ENCODE data around the gene BTAF1.
A peak's percentile ranks its signal among the peaks of the same experiment; 100 is the strongest.

The BTAF1 gene

DNA sequence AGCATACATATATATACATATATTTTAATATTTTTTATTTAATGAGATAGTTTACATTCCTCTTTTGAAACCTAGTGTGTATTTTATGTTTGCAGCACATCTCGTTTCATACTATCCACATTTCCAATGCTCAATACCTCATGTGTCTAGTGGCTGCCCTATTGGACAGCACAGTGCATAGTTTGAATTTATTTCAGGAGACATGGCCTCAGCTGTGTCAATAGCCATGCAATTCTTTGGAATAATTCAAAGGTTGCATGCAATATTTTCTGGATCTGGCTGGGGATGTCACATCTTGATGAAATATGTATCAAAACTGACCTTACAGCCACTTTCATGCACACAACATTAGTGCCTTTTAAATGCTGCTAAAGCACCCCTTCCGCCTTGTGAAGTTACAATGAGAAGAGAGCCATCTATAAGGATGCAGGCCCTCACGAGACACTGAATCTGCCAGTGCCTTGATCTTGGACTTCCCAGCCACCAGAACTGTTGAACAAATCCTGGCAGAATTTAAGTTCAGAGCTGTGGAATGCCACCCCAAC lies 27.3 kb upstream of the BTAF1 start:
- TF ChIP-seq, protein P1, sequence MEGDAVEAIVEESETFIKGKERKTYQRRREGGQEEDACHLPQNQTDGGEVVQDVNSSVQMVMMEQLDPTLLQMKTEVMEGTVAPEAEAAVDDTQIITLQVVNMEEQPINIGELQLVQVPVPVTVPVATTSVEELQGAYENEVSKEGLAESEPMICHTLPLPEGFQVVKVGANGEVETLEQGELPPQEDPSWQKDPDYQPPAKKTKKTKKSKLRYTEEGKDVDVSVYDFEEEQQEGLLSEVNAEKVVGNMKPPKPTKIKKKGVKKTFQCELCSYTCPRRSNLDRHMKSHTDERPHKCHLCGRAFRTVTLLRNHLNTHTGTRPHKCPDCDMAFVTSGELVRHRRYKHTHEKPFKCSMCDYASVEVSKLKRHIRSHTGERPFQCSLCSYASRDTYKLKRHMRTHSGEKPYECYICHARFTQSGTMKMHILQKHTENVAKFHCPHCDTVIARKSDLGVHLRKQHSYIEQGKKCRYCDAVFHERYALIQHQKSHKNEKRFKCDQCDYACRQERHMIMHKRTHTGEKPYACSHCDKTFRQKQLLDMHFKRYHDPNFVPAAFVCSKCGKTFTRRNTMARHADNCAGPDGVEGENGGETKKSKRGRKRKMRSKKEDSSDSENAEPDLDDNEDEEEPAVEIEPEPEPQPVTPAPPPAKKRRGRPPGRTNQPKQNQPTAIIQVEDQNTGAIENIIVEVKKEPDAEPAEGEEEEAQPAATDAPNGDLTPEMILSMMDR (IDR thresholded peaks at IDR 0.05; ENCODE audit: low read length, missing control alignments) = no peak
- DNase-seq (ENCODE audit: low read depth) = no peak
- no peak overlapping the region for H3K4me3 ChIP-seq (replicated peaks; ENCODE audit: low read depth, low read length)

DNA sequence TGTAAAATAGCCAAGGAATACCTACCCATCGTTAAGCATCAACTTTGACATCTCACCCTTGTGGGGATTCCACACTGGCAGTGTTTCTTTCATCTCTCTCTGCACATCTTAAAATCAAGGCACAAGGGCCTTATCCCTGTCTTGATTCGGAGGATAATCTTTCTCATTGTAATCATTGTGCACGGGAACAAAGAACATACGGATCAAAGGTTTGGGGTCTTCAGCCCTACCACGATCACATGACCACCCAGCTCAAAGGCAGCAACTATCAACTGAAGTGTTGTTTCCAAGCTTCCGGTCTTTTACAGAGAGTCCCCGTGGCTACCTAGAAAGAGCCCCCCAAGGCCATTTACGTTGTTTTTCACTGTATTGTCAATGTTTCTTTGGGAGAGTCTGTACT lies 26.1 kb upstream of the BTAF1 start:
- TF ChIP-seq, protein P1 (IDR thresholded peaks at IDR 0.05; ENCODE audit: low read length, missing control alignments) = no peak
- DNase-seq (ENCODE audit: low read depth) = no peak
- H3K4me3 ChIP-seq (replicated peaks; ENCODE audit: low read depth, low read length) = no peak overlapping the region

- DNase-seq (ENCODE audit: low read depth) = peak; percentile 97
- TF ChIP-seq, protein P1 (IDR thresholded peaks at IDR 0.05; ENCODE audit: low read length, missing control alignments) = no peak
- H3K4me3 ChIP-seq (replicated peaks; ENCODE audit: low read depth, low read length) = no peak overlapping the region
Observed at GRCh38 chr10:91901784-91902677, 21.5 kb upstream of the BTAF1 start.

GRCh38 chr10:91907033-91907594 lies 16.5 kb upstream of the BTAF1 start:
- no peak overlapping the region for H3K4me3 ChIP-seq (replicated peaks; ENCODE audit: low read depth, low read length)
- TF ChIP-seq, protein P1 (IDR thresholded peaks at IDR 0.05; ENCODE audit: low read length, missing control alignments) = no peak
- no peak for DNase-seq (ENCODE audit: low read depth)

DNA sequence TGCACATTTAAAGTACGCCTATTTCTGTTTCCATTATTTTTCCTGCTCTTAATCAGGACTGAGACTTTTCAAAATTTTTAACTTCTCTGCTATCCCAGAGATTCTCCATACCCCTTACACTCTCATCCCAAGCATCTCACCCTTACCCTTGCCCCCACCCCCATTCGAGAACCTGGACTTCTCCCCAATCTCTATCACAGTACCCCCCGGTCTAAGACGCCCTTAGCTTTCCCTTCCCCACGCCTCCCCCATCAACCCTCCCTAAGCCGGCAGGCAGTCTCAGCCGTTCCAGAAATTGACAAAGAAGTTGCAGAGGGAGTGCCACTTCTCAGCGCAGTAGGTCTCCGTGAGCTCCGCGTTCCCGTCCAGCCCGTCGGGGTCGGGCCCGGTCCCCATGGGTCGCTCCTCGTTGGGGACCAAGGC lies 15.6 kb upstream of the BTAF1 start:
- TF ChIP-seq, protein P1 (IDR thresholded peaks at IDR 0.05; ENCODE audit: low read length, missing control alignments) = no peak
- peak overlapping the region; percentile 65 for H3K4me3 ChIP-seq (replicated peaks; ENCODE audit: low read depth, low read length)
- DNase-seq (ENCODE audit: low read depth) = no peak

DNA sequence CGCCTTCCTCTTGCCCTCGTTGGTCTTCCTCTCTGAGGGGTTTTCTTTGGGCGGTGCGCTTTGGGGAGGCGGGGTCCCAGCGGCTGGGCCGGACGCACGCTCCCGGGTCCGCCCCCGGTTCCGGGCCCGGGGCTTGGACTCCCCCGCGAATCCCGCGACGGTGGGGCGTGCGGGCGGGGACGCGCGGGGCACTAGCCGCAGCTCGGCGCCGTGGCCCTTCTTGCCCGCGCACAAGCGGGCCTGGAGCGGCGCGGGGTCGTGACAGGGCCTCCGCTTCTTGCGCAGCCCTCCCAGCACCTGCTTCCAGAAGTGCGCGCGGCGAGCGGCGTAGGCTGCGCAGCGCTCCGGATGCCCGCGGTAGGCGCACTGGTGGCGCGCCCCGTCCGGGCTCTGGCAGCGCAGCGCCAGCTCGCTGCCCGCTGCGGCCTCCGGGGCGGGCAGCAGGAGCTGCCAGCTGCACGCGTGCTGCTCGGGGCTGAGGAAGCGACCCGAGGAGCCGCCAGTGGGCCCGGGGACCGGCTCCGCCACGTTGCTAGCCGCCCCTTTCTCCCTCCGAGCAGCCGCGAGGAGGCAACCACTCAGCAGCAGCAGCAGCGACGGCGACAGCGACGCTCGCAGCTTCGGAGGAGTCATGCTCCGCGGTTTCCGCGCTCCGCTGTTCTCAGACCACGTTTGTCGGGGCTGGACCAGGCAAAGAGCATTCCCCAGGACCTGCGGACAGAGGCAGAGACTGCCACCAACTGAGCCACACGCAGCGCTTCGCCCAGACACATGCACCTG lies 15.0 kb upstream of the BTAF1 start:
- TF ChIP-seq, protein P1 (IDR thresholded peaks at IDR 0.05; ENCODE audit: low read length, missing control alignments) = peak; percentile 45
- peak overlapping the region; percentile 65 for H3K4me3 ChIP-seq (replicated peaks; ENCODE audit: low read depth, low read length)
- DNase-seq (ENCODE audit: low read depth) = peak; percentile 77
